Measurements from ENCODE around the gene AIG1.
"Not testable (repeated sequence)": the region's sequence is repeated elsewhere in the genome, so short reads cannot be mapped to it uniquely, and the experiment has no call there.

The AIG1 gene

GRCh38 chr6:143328876-143329275, 268.2 kb downstream of the AIG1 start:
- H3K27ac Mint-ChIP-seq, result no peak overlapping the region
- ATAC-seq (replicated peaks), result no peak
- H3K4me1 Mint-ChIP-seq (ENCODE audit: low read depth in 2 of 2), result no peaks in the 10 kb centered on the region

GRCh38 chr6:143329323-143329722, 268.6 kb downstream of the AIG1 start:
- Mint-ChIP-seq H3K4me1 (ENCODE audit: low read depth in 2 of 2) (no peaks in the 10 kb centered on the region), H3K27ac (no peak overlapping the region), H3K4me3 (no peak overlapping the region), H3K36me3 (ENCODE audit: insufficient read depth) (no peaks in the 10 kb centered on the region), H3K9me3 (no peaks in the 10 kb centered on the region), H3K27me3 (no peaks in the 10 kb centered on the region)
- no peak for ATAC-seq (replicated peaks)
- no peak for DNase-seq

More at GRCh38 chr6:143328876-143329275, 268.2 kb downstream of the AIG1 start:
- Mint-ChIP-seq H3K27me3 (no peaks in the 10 kb centered on the region), H3K36me3 (ENCODE audit: insufficient read depth) (no peaks in the 10 kb centered on the region), H3K4me3 (no peak overlapping the region), H3K9me3 (no peaks in the 10 kb centered on the region)
- DNase-seq, result no peak

DNA sequence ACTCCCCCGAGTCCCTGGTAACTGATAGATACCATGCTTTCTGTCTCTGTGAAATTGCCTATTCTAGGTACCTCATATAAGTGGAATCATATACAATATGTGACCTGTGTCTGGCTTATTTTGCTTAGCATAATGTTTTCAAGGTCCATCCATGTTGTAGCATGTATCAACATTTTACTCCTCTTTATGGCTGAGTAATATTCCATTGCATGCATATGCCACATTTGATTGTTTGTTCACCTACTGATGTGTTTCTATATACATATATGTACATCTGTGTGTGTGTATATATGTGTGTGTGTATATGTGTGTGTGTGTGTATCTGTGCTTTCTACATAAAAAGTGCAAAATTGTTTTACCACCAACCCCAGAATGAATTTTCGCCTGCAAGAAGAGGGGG, 270.7 kb downstream of the AIG1 start:
- Mint-ChIP-seq H3K4me1 (ENCODE audit: low read depth in 2 of 2) (no peaks in the 10 kb centered on the region), H3K36me3 (ENCODE audit: insufficient read depth) (no peaks in the 10 kb centered on the region), H3K27ac (no peak overlapping the region), H3K9me3 (no peaks in the 10 kb centered on the region), H3K4me3 (no peak overlapping the region), H3K27me3 (no peaks in the 10 kb centered on the region)
- ATAC-seq (replicated peaks), result no peak
- DNase-seq, result no peak

DNA sequence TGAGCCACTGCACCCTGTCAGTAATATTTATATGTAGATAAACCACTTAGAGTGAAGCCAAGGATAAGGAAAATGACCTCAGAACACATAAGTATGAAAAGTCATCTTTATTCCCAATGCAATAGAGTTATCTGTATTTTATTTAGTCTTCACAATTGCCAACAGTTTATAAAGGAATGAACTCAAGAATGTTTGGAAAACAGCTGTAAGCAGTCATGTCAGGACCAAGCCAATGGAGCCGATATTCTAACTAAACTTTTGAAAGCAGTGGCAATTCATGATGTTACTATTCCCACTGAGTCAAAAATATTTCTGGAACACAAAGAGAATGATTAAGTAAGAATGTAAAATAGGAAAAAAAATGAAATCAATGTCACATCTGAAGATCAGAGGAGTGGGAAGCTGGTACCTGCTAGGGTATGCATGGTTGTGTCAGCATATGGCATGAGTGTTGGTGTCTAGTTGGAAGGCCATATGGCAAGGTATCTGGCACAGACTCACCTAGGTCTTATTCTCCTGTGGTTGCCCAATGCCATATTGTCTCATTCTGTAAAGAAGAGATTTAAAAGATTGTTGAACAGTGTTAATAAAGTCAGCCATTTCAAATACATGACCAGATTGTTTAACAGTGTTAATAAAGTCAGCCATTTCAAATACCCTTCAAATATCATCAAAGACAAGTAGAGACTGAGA, 271.6 kb downstream of the AIG1 start:
- H3K27ac Mint-ChIP-seq, result no peak overlapping the region
- H3K36me3 Mint-ChIP-seq (ENCODE audit: insufficient read depth), result no peaks in the 10 kb centered on the region
- no peaks in the 10 kb centered on the region for H3K27me3 Mint-ChIP-seq
- no peak overlapping the region for H3K4me3 Mint-ChIP-seq
- DNase-seq (no peak), ATAC-seq (replicated peaks) (no peak)
- H3K4me1 Mint-ChIP-seq (ENCODE audit: low read depth in 2 of 2), result no peaks in the 10 kb centered on the region
- no peaks in the 10 kb centered on the region for H3K9me3 Mint-ChIP-seq

GRCh38 chr6:143333081-143333480, 272.4 kb downstream of the AIG1 start:
- DNase-seq, result no peak
- H3K4me1 Mint-ChIP-seq (ENCODE audit: low read depth in 2 of 2), result peaks cover 0 to 1% of the 10 kb centered on the region in 2 donors

DNA sequence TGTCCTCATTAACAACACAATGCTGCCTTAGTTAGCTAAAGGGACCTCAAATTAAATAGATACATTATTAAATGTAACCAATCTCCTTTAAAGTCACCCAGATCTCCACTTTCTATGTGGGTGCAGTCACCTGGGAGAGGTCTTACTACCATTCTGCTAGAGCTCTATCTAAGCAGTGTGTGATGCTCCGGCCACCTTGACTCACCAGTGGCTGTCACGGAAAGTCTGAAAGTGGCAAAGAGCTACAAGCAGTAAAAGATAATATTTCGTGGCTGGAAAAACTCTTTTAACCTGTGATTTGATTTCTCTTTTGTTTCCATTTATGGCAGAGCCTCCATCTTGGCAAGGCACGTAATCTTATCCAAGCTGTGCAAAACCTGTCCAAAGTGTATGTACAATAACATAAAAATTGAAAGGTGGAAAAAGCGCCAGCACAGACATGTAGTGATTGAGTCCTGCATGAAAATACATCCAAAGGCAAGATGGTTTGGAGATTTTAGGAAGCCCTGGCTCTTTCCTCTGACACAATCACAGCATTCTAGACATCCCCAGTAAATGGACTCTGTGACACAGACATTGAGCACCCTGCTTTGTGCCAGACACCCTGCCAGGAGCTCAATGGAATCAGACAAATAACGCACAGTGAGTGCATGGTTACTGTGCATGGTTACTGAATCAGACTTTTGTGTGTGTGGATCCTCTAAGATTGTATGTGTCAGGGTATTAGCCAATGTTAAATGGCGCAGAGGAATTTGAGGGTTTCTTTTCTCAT, 273.2 kb downstream of the AIG1 start:
- Mint-ChIP-seq H3K4me3 (no peak overlapping the region), H3K9me3 (no peaks in the 10 kb centered on the region), H3K27ac (no peak overlapping the region), H3K27me3 (no peaks in the 10 kb centered on the region), H3K36me3 (ENCODE audit: insufficient read depth) (no peaks in the 10 kb centered on the region), H3K4me1 (ENCODE audit: low read depth in 2 of 2) (peaks cover 0 to 1% of the 10 kb centered on the region in 2 donors)
- no peak for ATAC-seq (replicated peaks)
- DNase-seq, result no peak

More at GRCh38 chr6:143333081-143333480, 272.4 kb downstream of the AIG1 start:
- Mint-ChIP-seq H3K27ac (no peak overlapping the region), H3K9me3 (no peaks in the 10 kb centered on the region), H3K27me3 (no peaks in the 10 kb centered on the region), H3K4me3 (no peak overlapping the region), H3K36me3 (ENCODE audit: insufficient read depth) (no peaks in the 10 kb centered on the region)
- ATAC-seq (replicated peaks), result no peak

GRCh38 chr6:143335865-143336264, 275.2 kb downstream of the AIG1 start:
- H3K4me1 Mint-ChIP-seq (ENCODE audit: low read depth in 2 of 2), result peaks cover 0 to 1% of the 10 kb centered on the region in 2 donors
- no peaks in the 10 kb centered on the region for H3K36me3 Mint-ChIP-seq (ENCODE audit: insufficient read depth)
- DNase-seq (no peak), ATAC-seq (replicated peaks) (no peak)
- no peak overlapping the region for H3K27ac Mint-ChIP-seq
- H3K9me3 Mint-ChIP-seq, result no peaks in the 10 kb centered on the region
- no peak overlapping the region for H3K4me3 Mint-ChIP-seq
- H3K27me3 Mint-ChIP-seq, result no peaks in the 10 kb centered on the region

- DNase-seq (no peak), ATAC-seq (replicated peaks) (no peak)
- no peaks in the 10 kb centered on the region for H3K9me3 Mint-ChIP-seq
- H3K27ac Mint-ChIP-seq, result no peak overlapping the region
- no peak overlapping the region for H3K4me3 Mint-ChIP-seq
- H3K27me3 Mint-ChIP-seq, result no peaks in the 10 kb centered on the region
- no peaks in the 10 kb centered on the region for H3K36me3 Mint-ChIP-seq (ENCODE audit: insufficient read depth)
- peaks cover 0 to 1% of the 10 kb centered on the region in 2 donors for H3K4me1 Mint-ChIP-seq (ENCODE audit: low read depth in 2 of 2)
These were observed 275.9 kb downstream of the AIG1 start for GRCh38 chr6:143336446-143337152.

DNA sequence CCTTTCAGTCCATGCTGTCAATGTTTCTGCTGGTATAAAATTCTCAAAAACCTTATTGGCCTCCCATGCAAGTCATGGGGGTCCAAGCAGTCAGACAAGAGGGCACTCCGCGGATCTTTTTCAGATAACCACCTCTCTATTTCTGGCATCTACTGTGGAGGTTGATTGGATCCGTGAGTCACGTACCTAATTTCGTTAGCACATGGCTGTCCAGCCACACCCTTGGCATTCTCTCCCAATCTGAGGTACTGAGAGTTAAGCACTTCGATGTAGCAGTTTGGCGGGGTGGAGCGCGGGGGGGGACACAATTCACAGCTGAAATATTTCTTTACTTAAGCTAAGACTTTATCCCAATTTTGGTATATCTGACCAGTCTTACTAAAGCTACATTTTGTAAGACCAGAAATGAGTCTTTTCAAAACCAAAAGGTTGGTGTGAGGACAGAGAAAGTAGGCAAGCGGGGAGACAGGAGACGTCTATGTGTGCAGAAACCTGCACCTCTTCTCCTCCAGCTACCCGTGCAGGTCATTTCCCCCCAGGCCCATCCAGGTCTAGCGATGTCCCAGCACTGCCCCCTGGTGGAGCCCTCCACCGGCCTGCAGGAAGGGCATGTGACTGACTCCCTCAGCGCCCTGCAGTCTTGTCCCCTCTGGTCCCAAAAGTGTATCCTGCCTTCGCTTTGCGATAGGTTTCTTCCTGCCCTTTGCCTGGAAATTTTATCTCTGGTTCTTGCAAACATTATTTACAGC, 276.7 kb downstream of the AIG1 start:
- DNase-seq, result peak; percentile 19 to 39 (median 27)
- Mint-ChIP-seq H3K4me1 (ENCODE audit: low read depth in 2 of 2) (peaks cover 0 to 1% of the 10 kb centered on the region in 2 donors), H3K9me3 (no peaks in the 10 kb centered on the region), H3K36me3 (ENCODE audit: insufficient read depth) (no peaks in the 10 kb centered on the region), H3K4me3 (no peak overlapping the region), H3K27me3 (no peaks in the 10 kb centered on the region), H3K27ac (no peak overlapping the region)
- ATAC-seq (replicated peaks), result peak; percentile 54

- Mint-ChIP-seq H3K4me3 (no peak overlapping the region), H3K9me3 (no peaks in the 10 kb centered on the region), H3K27ac (no peak overlapping the region), H3K27me3 (no peaks in the 10 kb centered on the region), H3K36me3 (ENCODE audit: insufficient read depth) (no peaks in the 10 kb centered on the region), H3K4me1 (ENCODE audit: low read depth in 2 of 2) (peaks cover 0 to 1% of the 10 kb centered on the region in 2 donors)
- DNase-seq (no peak), ATAC-seq (replicated peaks) (no peak)
These were observed 278.5 kb downstream of the AIG1 start for GRCh38 chr6:143339223-143339622.

DNA sequence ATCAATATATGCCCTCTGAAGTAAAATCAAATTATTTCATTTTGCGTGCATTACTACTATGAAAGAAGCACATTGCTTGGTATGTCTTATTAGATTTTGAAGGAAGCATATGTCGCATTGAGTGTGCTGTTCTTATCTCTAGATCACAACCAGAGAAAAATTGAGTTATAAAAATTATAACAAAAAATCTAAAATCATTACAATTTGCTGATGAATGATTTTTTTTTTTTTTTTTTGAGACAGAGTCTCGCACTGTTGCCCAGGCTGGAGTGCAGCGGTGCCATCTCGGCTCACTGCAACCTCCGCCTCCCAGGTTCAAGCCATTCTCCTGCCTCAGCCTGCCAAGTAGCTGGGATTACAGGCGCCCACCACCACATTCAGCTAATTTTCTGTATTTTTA, 284.8 kb downstream of the AIG1 start:
- H3K9me3 Mint-ChIP-seq; H3K27ac Mint-ChIP-seq; H3K4me3 Mint-ChIP-seq; H3K36me3 Mint-ChIP-seq (ENCODE audit: insufficient read depth); DNase-seq; H3K27me3 Mint-ChIP-seq; ATAC-seq (replicated peaks); H3K4me1 Mint-ChIP-seq (ENCODE audit: low read depth in 2 of 2): not testable (repeated sequence)

DNA sequence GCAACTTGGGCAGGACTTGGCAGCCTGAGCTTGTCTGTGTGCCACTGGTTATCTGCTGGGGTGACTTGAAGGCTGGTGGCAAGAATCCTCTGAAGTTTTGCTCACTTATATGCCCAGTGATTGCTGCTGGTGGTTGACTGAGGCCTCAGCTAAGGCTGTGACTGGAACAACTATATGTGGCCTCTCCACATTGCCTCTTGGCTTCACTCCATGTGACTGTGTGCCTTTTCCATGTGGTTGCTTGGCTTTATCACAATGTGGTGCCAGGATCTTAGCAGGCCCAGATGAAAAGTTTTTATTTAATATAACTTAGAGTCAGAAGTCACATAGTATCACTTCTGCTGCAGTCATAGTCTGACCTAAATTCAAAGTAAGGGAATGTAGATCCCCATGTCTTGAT, 285.3 kb downstream of the AIG1 start:
- Mint-ChIP-seq H3K27ac (no peak overlapping the region), H3K4me1 (ENCODE audit: low read depth in 2 of 2) (no peaks in the 10 kb centered on the region), H3K36me3 (ENCODE audit: insufficient read depth) (no peaks in the 10 kb centered on the region), H3K9me3 (no peaks in the 10 kb centered on the region), H3K27me3 (no peaks in the 10 kb centered on the region), H3K4me3 (no peak overlapping the region)
- DNase-seq (no peak), ATAC-seq (replicated peaks) (no peak)

- H3K36me3 Mint-ChIP-seq (ENCODE audit: insufficient read depth), result no peaks in the 10 kb centered on the region
- DNase-seq, result no peak
- H3K27me3 Mint-ChIP-seq, result no peaks in the 10 kb centered on the region
- no peaks in the 10 kb centered on the region for H3K4me1 Mint-ChIP-seq (ENCODE audit: low read depth in 2 of 2)
- no peak for ATAC-seq (replicated peaks)
- no peak overlapping the region for H3K4me3 Mint-ChIP-seq
- H3K9me3 Mint-ChIP-seq, result no peaks in the 10 kb centered on the region
- H3K27ac Mint-ChIP-seq, result no peak overlapping the region
These were observed 287.8 kb downstream of the AIG1 start for GRCh38 chr6:143348531-143348930.

Measured in effector memory CD8-positive, alpha-beta T cell (primary cell).